ENCODE data around the gene UBB.

Gene UBB

DNA sequence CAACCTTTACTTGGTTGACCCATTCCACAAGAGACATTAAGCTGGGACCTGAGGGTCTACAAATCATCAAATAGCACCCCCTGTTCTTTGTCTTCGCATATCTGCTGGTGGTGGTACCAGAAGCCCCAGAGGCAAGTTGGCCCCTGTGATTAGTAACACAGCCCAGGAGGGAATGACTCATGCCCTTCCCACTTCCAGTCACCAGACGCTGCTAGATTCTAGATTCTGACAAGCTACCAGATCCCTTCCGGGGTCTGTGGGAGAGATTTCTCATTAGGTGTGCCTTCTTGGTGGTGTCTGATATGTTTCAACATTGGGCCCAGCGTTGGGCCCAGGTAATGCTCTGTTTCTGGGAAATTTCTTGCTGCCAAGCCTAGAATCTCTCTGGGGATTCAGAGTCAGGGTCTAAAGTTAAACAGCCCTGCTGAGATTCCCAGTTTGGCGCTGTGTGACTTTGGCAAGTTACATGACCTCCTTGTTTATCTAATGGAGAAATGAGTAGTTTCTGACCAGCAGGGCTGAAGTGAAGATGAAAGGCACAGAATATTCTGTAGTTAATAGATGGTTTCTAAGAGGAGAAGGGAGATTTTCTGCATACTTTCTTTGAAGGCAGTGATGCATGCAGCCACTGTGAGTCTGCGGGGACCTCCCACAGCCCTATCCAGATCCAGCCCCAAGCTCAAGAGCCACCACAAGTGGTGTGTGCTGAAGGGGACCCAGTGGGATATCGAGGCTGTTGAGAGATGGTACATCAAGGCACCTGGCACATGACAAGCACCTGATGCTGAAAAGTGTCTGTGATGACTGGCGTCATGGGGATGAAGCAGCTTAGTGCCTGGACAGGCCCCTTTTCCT lies 38.4 kb downstream of the UBB start:
- peak; percentile 87 to 89 (median 87) for DNase-seq

DNA sequence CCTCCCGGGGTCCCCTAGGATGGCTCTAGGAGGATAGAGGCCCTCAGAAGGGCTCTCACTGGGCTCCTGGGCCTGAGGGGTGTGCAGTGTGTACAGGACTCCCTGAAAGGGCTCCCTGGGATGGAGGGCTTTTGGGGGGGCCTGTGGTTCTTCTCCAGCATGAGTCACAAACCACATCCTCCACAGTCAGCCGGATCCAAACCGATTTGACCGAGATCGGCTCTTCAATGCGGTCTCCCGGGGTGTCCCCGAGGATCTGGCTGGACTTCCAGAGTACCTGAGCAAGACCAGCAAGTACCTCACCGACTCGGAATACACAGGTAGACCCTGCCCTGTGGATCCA lies 39.0 kb downstream of the UBB start:
- DNase-seq, result peak in 2 of 3 donors; percentile 24 to 29

DNA sequence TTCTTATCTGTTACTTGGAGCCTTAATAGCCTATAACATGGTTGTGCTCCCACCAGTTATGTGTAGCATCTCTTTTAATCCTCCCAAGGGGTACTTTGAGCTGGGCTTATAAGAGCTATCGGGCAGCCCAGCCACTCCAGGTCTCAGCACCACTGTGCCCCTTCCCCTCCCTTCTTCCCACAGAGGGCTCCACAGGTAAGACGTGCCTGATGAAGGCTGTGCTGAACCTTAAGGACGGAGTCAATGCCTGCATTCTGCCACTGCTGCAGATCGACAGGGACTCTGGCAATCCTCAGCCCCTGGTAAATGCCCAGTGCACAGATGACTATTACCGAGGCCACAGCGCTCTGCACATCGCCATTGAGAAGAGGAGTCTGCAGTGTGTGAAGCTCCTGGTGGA lies 41.5 kb downstream of the UBB start:
- DNase-seq, result no peak

DNA sequence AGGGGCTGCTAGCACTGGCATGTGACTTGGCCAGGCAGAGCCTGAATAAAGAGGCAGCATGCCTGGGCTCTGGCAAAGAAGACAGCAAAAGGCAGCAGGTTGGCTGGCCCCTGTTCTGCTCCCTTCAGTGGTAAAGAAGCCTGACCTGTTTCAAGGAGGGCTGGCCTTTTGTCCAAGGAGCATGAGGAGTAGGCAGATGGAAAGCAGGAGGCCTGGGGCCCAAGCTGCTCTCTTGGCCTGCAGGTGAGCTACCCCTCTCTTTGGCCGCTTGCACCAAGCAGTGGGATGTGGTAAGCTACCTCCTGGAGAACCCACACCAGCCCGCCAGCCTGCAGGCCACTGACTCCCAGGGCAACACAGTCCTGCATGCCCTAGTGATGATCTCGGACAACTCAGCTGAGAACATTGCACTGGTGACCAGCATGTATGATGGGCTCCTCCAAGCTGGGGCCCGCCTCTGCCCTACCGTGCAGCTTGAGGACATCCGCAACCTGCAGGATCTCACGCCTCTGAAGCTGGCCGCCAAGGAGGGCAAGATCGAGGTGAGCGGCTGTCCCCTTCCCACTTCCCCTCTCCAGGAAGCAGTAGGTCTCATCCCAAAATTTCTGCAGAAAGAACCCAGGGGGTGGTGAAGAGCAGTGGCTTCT lies 42.5 kb downstream of the UBB start:
- no peak for DNase-seq

DNA sequence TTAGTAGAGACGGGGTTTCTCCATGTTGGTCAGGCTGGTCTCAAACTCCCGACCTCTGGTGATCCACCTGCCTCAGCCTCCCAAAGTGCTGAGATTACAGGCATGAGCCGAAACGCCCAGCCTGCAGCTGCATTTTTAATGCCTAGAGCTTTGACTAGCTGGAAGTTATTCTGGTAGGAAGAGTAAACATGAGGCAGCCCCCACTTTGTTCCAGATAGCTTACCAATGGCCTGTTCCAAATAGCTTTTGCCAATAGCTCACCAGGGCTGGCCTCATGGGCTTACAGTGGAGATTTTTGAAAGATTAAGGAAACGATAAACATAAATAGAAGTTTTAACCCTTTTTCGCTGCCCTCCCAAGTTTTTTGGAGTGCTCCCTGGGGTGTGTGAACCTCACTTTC lies 44.3 kb downstream of the UBB start:
- no peak for DNase-seq

DNA sequence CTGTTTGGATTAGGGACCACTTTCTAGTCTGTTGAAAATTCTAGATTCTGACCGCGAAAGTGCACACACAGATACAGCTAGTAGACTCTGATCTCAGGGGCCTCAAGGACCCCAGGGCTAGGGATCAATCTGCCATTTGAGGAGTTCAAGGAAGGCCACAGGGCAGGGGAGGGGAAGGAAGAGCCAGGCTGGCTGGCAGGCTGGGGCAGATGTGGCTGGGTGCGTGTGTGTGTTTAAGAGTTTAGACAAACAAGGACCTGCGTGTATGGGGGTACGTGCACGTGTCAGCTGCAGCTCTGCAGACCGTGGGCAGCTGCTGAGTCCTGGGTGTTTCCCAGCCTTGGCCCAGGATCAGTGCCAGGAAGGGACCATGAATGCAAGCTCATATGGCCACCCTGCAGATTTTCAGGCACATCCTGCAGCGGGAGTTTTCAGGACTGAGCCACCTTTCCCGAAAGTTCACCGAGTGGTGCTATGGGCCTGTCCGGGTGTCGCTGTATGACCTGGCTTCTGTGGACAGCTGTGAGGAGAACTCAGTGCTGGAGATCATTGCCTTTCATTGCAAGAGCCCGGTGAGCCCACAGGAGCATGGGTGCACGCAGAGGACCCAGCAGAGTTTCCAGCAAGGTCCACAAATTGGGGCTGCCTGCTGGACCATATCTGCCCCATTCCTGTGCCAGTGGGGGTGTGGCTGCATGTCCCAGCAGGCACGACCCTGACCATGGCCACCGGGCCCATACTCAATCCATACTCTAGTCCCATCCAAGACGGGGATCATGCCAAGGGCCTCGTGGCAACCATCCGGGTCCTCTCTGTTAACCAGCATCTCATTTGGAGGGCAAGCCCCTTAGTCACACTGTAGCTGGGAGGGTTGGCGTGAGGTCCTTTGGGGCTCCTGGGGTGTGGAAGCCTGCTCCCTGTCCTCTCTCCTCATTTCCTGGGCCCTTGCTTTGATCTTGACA lies 45.1 kb downstream of the UBB start:
- DNase-seq, result no peak

DNA sequence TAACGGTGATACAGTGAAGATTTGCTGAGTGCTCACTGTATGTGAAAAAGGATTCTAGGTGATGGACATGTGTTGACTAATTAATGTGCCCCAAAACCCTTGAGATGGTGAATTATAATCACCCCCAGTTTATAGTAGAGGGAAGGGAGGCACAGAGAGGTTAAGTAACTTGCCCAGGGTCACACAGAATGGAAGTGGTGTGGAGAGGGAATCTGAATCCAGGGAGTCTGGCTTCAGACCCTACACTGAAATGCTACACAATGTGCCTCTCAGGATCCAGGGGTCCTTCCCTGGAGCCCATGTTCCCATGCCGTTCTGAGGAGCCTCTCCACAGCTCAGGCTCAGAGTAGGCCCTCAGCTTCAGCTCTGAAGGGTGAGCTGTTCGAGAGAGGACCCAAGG lies 46.1 kb downstream of the UBB start:
- DNase-seq, result no peak

DNA sequence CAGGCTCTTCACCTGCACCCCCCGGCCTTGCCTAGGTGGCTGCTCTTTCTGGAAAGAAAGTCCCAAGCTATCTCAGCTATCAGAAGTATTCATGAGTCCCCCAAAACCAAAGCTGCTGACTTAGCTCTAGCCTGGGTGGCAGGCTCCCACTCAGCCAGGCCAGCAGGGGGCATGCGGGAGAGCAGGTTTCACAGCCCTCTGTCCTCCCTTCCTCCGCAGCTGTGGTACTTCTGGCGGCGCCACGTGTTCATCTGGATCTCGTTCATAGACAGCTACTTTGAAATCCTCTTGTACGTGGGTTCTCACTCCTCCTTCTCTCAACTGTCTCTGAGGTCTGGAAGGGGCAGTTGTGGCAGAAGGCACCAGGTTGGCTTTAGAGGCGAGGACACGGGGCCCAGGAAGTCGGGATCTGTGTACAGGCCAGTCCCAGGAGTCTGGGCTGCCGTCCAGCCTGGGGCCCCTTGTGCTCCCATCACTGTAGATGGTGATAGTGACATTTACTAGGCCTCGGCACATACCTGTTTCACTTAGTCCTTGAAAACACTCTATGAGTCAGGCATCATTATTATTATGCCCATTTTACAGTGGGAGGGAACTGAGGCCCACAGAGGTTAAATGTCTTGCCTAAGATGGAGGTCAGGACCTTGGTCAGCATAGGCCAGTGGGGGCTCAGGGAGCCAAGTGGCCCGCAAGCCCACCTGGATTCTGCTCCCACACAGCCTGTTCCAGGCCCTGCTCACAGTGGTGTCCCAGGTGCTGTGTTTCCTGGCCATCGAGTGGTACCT lies 47.4 kb downstream of the UBB start:
- DNase-seq, result peak in 2 of 3 donors; percentile 14 to 44

DNA sequence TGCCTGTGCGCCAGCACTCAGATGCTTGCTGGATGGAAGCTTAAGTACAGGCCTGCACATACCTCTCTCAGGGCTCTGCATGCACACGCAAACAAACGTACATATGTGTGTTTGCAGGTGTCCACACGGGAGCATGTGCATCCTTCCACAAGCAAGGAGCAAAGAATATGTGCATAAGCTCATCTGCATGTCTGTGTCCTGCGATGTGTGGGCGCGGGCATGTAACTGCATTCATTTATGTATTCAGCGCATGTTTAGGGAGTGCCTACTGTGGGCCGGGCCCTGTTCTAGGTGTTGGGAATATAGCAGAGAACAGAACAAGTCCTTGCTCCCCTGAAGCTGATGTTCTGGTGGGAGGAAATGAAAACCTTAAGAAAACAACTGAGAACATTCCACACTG lies 48.2 kb downstream of the UBB start:
- DNase-seq, result no peak

DNA sequence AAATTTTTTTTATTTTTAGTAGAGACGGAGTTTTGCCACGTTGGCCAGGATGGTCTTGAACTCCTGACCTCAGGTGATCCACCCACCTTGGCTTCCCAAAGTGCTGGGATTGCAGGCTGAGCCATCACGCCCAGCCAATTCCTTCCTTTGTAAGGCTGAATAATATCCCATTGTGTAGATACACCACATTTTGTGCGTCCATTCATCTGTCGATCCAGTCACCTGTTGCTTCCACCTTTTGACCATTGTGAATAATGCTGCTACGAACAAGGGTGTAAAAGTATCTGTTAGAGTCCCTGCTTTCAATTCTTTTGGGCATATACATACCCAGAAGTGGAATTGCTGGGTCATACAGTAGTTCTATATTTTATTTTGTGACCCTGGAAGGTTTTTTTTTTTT lies 49.8 kb downstream of the UBB start:
- no peak for DNase-seq

DNA sequence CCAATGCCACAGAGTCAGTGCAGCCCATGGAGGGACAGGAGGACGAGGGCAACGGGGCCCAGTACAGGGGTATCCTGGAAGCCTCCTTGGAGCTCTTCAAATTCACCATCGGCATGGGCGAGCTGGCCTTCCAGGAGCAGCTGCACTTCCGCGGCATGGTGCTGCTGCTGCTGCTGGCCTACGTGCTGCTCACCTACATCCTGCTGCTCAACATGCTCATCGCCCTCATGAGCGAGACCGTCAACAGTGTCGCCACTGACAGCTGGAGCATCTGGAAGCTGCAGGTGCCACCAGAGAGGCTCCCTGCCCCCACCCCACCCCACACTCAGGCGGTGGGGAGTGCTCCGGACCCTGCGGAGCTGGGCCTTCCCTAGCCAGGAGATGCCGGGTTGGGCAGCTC lies 51.1 kb downstream of the UBB start:
- no peak for DNase-seq

All from suppressor macrophage treated with lipopolysaccharide for 1 hour (primary cell).